H1 (cell line): ENCODE data around the gene AOPEP. TPM values are rescaled to one million over a fixed set of nuclear protein-coding genes. Genes with fewer than 3 reads are reported as not detected.

Source experiments
- CTCF ChIA-PET: fragments of 300-600 bp; sonication (Branson Sonifier 250); formaldehyde crosslinking; loops from one replicate; lab custom pipeline; 2021; ENCODE audit not compliant: partially characterized antibody; lab: Charles Lee
- POLR2A ChIA-PET: fragments of 300-600 bp; sonication (Branson Sonifier 250); formaldehyde crosslinking; loops from one replicate; lab custom pipeline; 2021; ENCODE audit warnings: inconsistent platforms; ENCODE audit not compliant: partially characterized antibody; lab: Charles Lee
- DNase-seq, 2 experiments: peaks; one replicate each; pipeline versions ENCODE4 v3.0.0 to v3.0.0-alpha.2; 2010 to 2022; ENCODE audit warnings: low spot score in 2 of 2, low read depth in 1 of 2, mixed read lengths in 1 of 2
- FAIRE-seq: peaks from 2 replicates; lab custom pipeline; 2011; peaks lifted over from hg19 to GRCh38; lab: Jason Lieb, UNC
- H2AFZ ChIP-seq: 2 replicates; pipeline ENCODE4 v1.8.1; 2012; ENCODE audit warnings: low read length, inconsistent platforms
- H2AK5ac ChIP-seq: 2 replicates; pipeline ENCODE4 v1.6.1; 2013; ENCODE audit warnings: low read depth, low read length
- H2BK120ac ChIP-seq: replicated peaks from 2 replicates; pipeline ENCODE3; 2013; ENCODE audit warnings: low read depth, low read length, inconsistent platforms
- H2BK12ac ChIP-seq: 2 replicates; pipeline ENCODE4 v1.6.1; 2013; ENCODE audit warnings: low read depth, low read length
- H2BK15ac ChIP-seq: 2 replicates; pipeline ENCODE4 v1.6.1; 2013; ENCODE audit warnings: low read length
- H2BK20ac ChIP-seq: 2 replicates; pipeline ENCODE4 v1.6.1; 2013; ENCODE audit warnings: low read length
- H2BK5ac ChIP-seq: 2 replicates; pipeline ENCODE4 v1.6.1; 2013; ENCODE audit warnings: low read depth, low read length
- H3K14ac ChIP-seq: 2 replicates; pipeline ENCODE4 v1.6.1; 2013; ENCODE audit warnings: inconsistent platforms; ENCODE audit not compliant: insufficient read length
- H3K18ac ChIP-seq: 2 replicates; pipeline ENCODE4 v1.6.1; 2013; ENCODE audit warnings: low read length; ENCODE audit errors: extremely low read depth
- H3K23ac ChIP-seq: 2 replicates; pipeline ENCODE4 v1.6.1; 2013; ENCODE audit warnings: inconsistent platforms; ENCODE audit not compliant: insufficient read length
- H3K23me2 ChIP-seq: 2 replicates; pipeline ENCODE4 v1.6.1; 2013; ENCODE audit warnings: low read depth, low read length
- H3K27ac ChIP-seq: 2 replicates; pipeline ENCODE4 v1.6.1; 2011; ENCODE audit warnings: low read depth, low read length, inconsistent platforms
- H3K27me3 ChIP-seq, 4 experiments: replicated peaks in 1 of 4; 1 replicate in 1 of 4; 2 replicates in 3 of 4; pipeline versions ENCODE4 v1.6.1 to v1.8.1; 2011 to 2013; ENCODE audit warnings: low read length in 3 of 4, mild to moderate bottlenecking in 3 of 4, inconsistent platforms in 2 of 4, mixed read lengths in 2 of 4, moderate library complexity in 1 of 4; ENCODE audit not compliant: control insufficient read depth in 3 of 4, insufficient read depth in 3 of 4; ENCODE audit errors: extremely low read depth in 1 of 4
- H3K36me3 ChIP-seq, 4 experiments: 2 replicates each; pipeline versions ENCODE4 v1.6.1 to v1.8.1; 2011 to 2013; ENCODE audit warnings: mild to moderate bottlenecking in 4 of 4, low read length in 3 of 4, moderate library complexity in 2 of 4, control low read depth in 1 of 4, inconsistent platforms in 1 of 4; ENCODE audit not compliant: insufficient read depth in 4 of 4, control insufficient read depth in 2 of 4
- H3K4ac ChIP-seq: replicated peaks from 2 replicates; pipeline ENCODE3; 2013; ENCODE audit warnings: low read length, low read depth, mixed read lengths, inconsistent platforms; ENCODE audit not compliant: insufficient read length
- H3K4me1 ChIP-seq, 4 experiments: replicated peaks in 1 of 4; 1 replicate in 1 of 4; 2 replicates in 3 of 4; pipeline versions ENCODE4 v1.6.1 to v1.8.1; 2011 to 2013; ENCODE audit warnings: low read length in 3 of 4, inconsistent platforms in 2 of 4, mixed read lengths in 1 of 4; ENCODE audit not compliant: insufficient read depth in 4 of 4, control insufficient read depth in 3 of 4
- H3K4me2 ChIP-seq, 2 experiments: 2 replicates each; pipeline versions ENCODE4 v1.6.1 to v1.8.1; 2011 to 2013; ENCODE audit warnings: low read depth in 2 of 2, low read length in 2 of 2, control low read depth in 1 of 2, inconsistent platforms in 1 of 2, mild to moderate bottlenecking in 1 of 2; ENCODE audit not compliant: insufficient read depth in 1 of 2
- H3K4me3 ChIP-seq, 4 experiments: fragments of 200-600, 300-600 bp in 1 of 4; sonication (generic), shearing (Covaris generic), sonication (Bioruptor Twin) in 1 of 4; 2 replicates each; pipeline versions ENCODE4 v1.5.1 to v1.8.1; 2011 to 2016; ENCODE audit warnings: low read length in 4 of 4, low read depth in 3 of 4, control low read depth in 2 of 4, inconsistent platforms in 2 of 4, mild to moderate bottlenecking in 2 of 4, mixed read lengths in 1 of 4, moderate library complexity in 1 of 4; ENCODE audit not compliant: insufficient read depth in 2 of 4; ENCODE audit errors: extremely low read depth in 1 of 4
- H3K56ac ChIP-seq: replicated peaks from 2 replicates; pipeline ENCODE3; 2013; ENCODE audit warnings: low read depth, mild to moderate bottlenecking, mixed read lengths, low read length, inconsistent platforms; ENCODE audit not compliant: insufficient read length
- H3K79me1 ChIP-seq: 2 replicates; pipeline ENCODE4 v1.6.1; 2013; ENCODE audit warnings: low read depth, low read length, control low read depth
- H3K79me2 ChIP-seq, 2 experiments: 2 replicates each; pipeline versions ENCODE4 v1.6.1 to v1.8.1; 2012 to 2013; ENCODE audit warnings: low read length in 2 of 2, mild to moderate bottlenecking in 2 of 2, inconsistent platforms in 1 of 2; ENCODE audit not compliant: insufficient read depth in 2 of 2, control insufficient read depth in 1 of 2
- H3K9ac ChIP-seq, 4 experiments: replicated peaks in 1 of 4; 1 replicate in 1 of 4; 2 replicates in 3 of 4; pipeline versions ENCODE4 v1.6.1 to v1.8.1; 2011 to 2013; ENCODE audit warnings: low read depth in 3 of 4, low read length in 3 of 4, control low read depth in 2 of 4, mild to moderate bottlenecking in 2 of 4, moderate library complexity in 2 of 4, inconsistent platforms in 1 of 4; ENCODE audit errors: extremely low read depth in 1 of 4
- H3K9me3 ChIP-seq, 2 experiments: 2 replicates each; pipeline versions ENCODE4 v1.6.1 to v1.8.1; 2012 to 2013; ENCODE audit warnings: mild to moderate bottlenecking in 2 of 2, moderate library complexity in 2 of 2, control low read depth in 1 of 2, inconsistent platforms in 1 of 2, low read depth in 1 of 2, low read length in 1 of 2, mixed read lengths in 1 of 2; ENCODE audit not compliant: insufficient read depth in 2 of 2
- H4K20me1 ChIP-seq, 2 experiments: replicated peaks in 1 of 2; 2 replicates each; pipeline versions ENCODE3 to v1.8.1; 2011 to 2013; ENCODE audit warnings: inconsistent platforms in 2 of 2, low read length in 2 of 2, mild to moderate bottlenecking in 1 of 2; ENCODE audit not compliant: insufficient read depth in 2 of 2, control insufficient read depth in 1 of 2
- H4K5ac ChIP-seq: 2 replicates; pipeline ENCODE4 v1.6.1; 2013; ENCODE audit warnings: low read length, low read depth, mixed read lengths, inconsistent platforms; ENCODE audit not compliant: insufficient read length
- H4K8ac ChIP-seq: 2 replicates; pipeline ENCODE4 v1.8.0; 2013; ENCODE audit warnings: mild to moderate bottlenecking, moderate library complexity, low read length, inconsistent platforms; ENCODE audit not compliant: insufficient read depth; ENCODE audit errors: extremely low read depth
- H4K91ac ChIP-seq: replicated peaks from 2 replicates; pipeline ENCODE3; 2013; ENCODE audit warnings: low read length, mixed read lengths, inconsistent platforms; ENCODE audit not compliant: insufficient read length
- BCL11A ChIP-seq, 2 experiments: IDR thresholded peaks; one replicate each; pipeline ENCODE4 v1.6.1; 2011; ENCODE audit warnings: low read depth in 2 of 2, low read length in 2 of 2, mild to moderate bottlenecking in 2 of 2
- CBX5 ChIP-seq: fragments of 300-800, 300-1000 bp; sonication (generic); IDR thresholded peaks from 2 replicates; pipeline ENCODE4 v1.7.1; 2016; ENCODE audit warnings: antibody characterized with exemption, low read length, low read depth
- CTBP2 ChIP-seq: IDR thresholded peaks from 2 replicates; pipeline ENCODE4 v1.7.0; 2011; ENCODE audit warnings: borderline replicate concordance, mild to moderate bottlenecking, moderate library complexity, mixed read lengths, low read length; ENCODE audit not compliant: insufficient read depth, insufficient read length
- EGR1 ChIP-seq: IDR thresholded peaks from 2 replicates; pipeline ENCODE4 v1.6.1; 2011; ENCODE audit warnings: low read depth, low read length, borderline replicate concordance
- HDAC2 ChIP-seq, 2 experiments: fragments of 300-600 bp in 1 of 2; sonication (generic) in 1 of 2; IDR thresholded peaks; 2 replicates each; pipeline ENCODE4 v1.6.1; 2011 to 2012; ENCODE audit warnings: low read depth in 2 of 2, low read length in 2 of 2, mild to moderate bottlenecking in 2 of 2, moderate library complexity in 2 of 2, borderline replicate concordance in 1 of 2, inconsistent platforms in 1 of 2
- KDM1A ChIP-seq: fragments of 200-600, 300-600 bp; sonication (generic); IDR thresholded peaks from 2 replicates; pipeline ENCODE4 v1.7.1; 2016; ENCODE audit warnings: mild to moderate bottlenecking, low read length, borderline replicate concordance
- RAD21 ChIP-seq, 2 experiments: IDR thresholded peaks in 1 of 2; conservative IDR thresholded peaks in 1 of 2; 2 replicates each; pipeline ENCODE4 v1.6.1; 2011; ENCODE audit warnings: low read depth in 2 of 2, low read length in 2 of 2, improper control_type of control experiment in 1 of 2, inconsistent platforms in 1 of 2, mild to moderate bottlenecking in 1 of 2, moderate library complexity in 1 of 2
- TAF7 ChIP-seq: optimal IDR thresholded peaks from 2 replicates; pipeline ENCODE3; 2011; ENCODE audit warnings: low read depth, mild to moderate bottlenecking, inconsistent platforms, low read length, moderate library complexity, borderline replicate concordance
- TBP ChIP-seq: IDR thresholded peaks from 2 replicates; pipeline ENCODE4 v1.6.1; 2011; ENCODE audit warnings: low read depth, low read length, improper control_type of control experiment
- WGBS, 2 experiments: shearing (Covaris generic) in 1 of 2; methylation state at CpG; one replicate each; pipeline versions ENCODE4 v1.1.6 to v1.1.7; 2013 to 2015; ENCODE audit warnings: low lambda C conversion rate in 2 of 2, mixed read lengths in 2 of 2, inconsistent platforms in 1 of 2, low coverage in 1 of 2, missing lambda C conversion rate in 1 of 2; ENCODE audit not compliant: insufficient replicate concordance in 2 of 2, insufficient coverage in 1 of 2, insufficient read length in 1 of 2; ENCODE audit errors: extremely low coverage in 1 of 2, missing lambda C conversion rate in 1 of 2; 5-methylcytosine and 5-hydroxymethylcytosine counted together
- polyA plus RNA-seq, 7 experiments: library from polyadenylated mRNA; depleted of rRNA in 3 of 7; stranded (reverse) in 5 of 7; unstranded in 2 of 7; fragments of >200 nt in 5 of 7; fragments of 200-250 nt in 2 of 7; gene quantifications; 1 replicate in 5 of 7; 2 replicates in 1 of 7; 4 replicates in 1 of 7; pipeline versions ENCODE4 v1.2.1 to v1.2.3, GENCODE V29; 2011 to 2013; ENCODE audit warnings: missing spikeins in 2 of 7, mixed read lengths in 2 of 7
- total RNA-seq: library from RNA; stranded (reverse); fragmentation: NEBNext Ultra II Directional; extraction: Animal tissue kit (Norgen Biotek cat#: 25700); gene quantifications from 2 replicates; pipeline ENCODE4 v1.2.1, GENCODE V29; 2021
- TF ChIP-seq, protein P1 (sequence below), 3 experiments: IDR thresholded peaks; 1 replicate in 2 of 3; 2 replicates in 1 of 3; pipeline versions ENCODE4 v1.5.1 to v1.6.1; 2011; ENCODE audit warnings: low read length in 3 of 3, mild to moderate bottlenecking in 3 of 3, inconsistent platforms in 2 of 3, low read depth in 1 of 3, moderate library complexity in 1 of 3; ENCODE audit not compliant: insufficient read depth in 1 of 3; ENCODE audit errors: control extremely low read depth in 1 of 3

AOPEP gene
- total and polyA plus RNA-seq, 2 of the 8 experiments (the other 6 are each of a cell fraction or from before 2014, with no cell fraction given) = 6.1 to 14.3 TPM

GRCh38 chr9:94681508-94681907 lies 45.0 kb upstream of the AOPEP start:
- Histone ChIP-seq H3K79me1 (no peaks in the 10 kb centered on the region), H3K4ac (no peak overlapping the region), H3K27me3 (no peaks in the 10 kb centered on the region; a peak in 1 of 7 replicates), H2BK5ac (no peak overlapping the region), H3K79me2 (no peaks in the 10 kb centered on the region), H3K23ac (no peak overlapping the region), H4K8ac (no peak overlapping the region), H3K9me3 (no peaks in the 10 kb centered on the region), H3K14ac (no peak overlapping the region), H4K91ac (no peak overlapping the region), H2BK20ac (no peak overlapping the region), H3K36me3 (no peaks in the 10 kb centered on the region), H2BK15ac (no peak overlapping the region), H3K56ac (no peak overlapping the region), H3K27ac (no peak overlapping the region), H3K18ac (no peak overlapping the region), H3K9ac (no peak overlapping the region), H4K20me1 (no peaks in the 10 kb centered on the region), H3K4me2 (no peak overlapping the region), H3K4me3 (no peak overlapping the region), H4K5ac (no peak overlapping the region), H2AK5ac (no peak overlapping the region), H2BK12ac (no peak overlapping the region), H3K23me2 (no peaks in the 10 kb centered on the region), H3K4me1 (no peaks in the 10 kb centered on the region; a peak in 1 of 7 replicates), H2AFZ (no peak overlapping the region), H2BK120ac (no peak overlapping the region)
- DNase-seq = peak; percentile 19 to 63
- ChIA-PET CTCF (interaction anchor here (0.6 to 3.7 kb wide), 60 partner anchors 9 to 839 kb away, joined by 3 to 28 read pairs (median 4); partner anchors contain the start of genes FBP1 and PCAT7), POLR2A (interaction anchor here (0.9 kb wide), 1 partner anchor 12 kb away, joined by 3 read pairs; no protein-coding TSS in a partner anchor)
- FAIRE-seq = no peak
- 53% methylated on average over 7 of the region's 7 CpGs; no CpG with 5 or more reads in 1 of the 2 experiments for WGBS, 2 experiments
- TF ChIP-seq CTBP2 (no peak), TAF7 (no peak), KDM1A (no peak), HDAC2 (IDR thresholded peaks at IDR 0.05; ENCODE audit: borderline replicate concordance in 1 of 2, low read depth in 2 of 2, low read length in 2 of 2) (peak in 1 of 2 experiments; percentile 31; a peak in 1 of 4 replicates), BCL11A (IDR thresholded peaks at IDR 0.05; ENCODE audit: low read depth in 2 of 2, low read length in 2 of 2) (no peak), TBP (peak; percentile 87), CBX5 (no peak), RAD21 (IDR thresholded peaks at IDR 0.05 in 1 of 2, conservative IDR thresholded peaks at IDR 0.05 in 1 of 2; ENCODE audit: low read depth in 2 of 2, low read length in 2 of 2) (peak; percentile 82 to 88), EGR1 (peak; percentile 40; the same call in 1 of the 2 replicates)
- TF ChIP-seq, protein P1, sequence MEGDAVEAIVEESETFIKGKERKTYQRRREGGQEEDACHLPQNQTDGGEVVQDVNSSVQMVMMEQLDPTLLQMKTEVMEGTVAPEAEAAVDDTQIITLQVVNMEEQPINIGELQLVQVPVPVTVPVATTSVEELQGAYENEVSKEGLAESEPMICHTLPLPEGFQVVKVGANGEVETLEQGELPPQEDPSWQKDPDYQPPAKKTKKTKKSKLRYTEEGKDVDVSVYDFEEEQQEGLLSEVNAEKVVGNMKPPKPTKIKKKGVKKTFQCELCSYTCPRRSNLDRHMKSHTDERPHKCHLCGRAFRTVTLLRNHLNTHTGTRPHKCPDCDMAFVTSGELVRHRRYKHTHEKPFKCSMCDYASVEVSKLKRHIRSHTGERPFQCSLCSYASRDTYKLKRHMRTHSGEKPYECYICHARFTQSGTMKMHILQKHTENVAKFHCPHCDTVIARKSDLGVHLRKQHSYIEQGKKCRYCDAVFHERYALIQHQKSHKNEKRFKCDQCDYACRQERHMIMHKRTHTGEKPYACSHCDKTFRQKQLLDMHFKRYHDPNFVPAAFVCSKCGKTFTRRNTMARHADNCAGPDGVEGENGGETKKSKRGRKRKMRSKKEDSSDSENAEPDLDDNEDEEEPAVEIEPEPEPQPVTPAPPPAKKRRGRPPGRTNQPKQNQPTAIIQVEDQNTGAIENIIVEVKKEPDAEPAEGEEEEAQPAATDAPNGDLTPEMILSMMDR (IDR thresholded peaks at IDR 0.05; ENCODE audit: control extremely low read depth in 1 of 3, insufficient read depth in 1 of 3, low read depth in 1 of 3, low read length in 3 of 3) = peak; percentile 25 to 74 (median 66)
